AG10803 (cell line): ENCODE measurements around the gene MYO7B.

Experiments used
- DNase-seq: peaks from one replicate; pipeline ENCODE4 v3.0.0; 2010; ENCODE audit warnings: low read depth
- H3K4me3 ChIP-seq: 2 replicates; pipeline ENCODE4 v1.5.1; 2011; ENCODE audit warnings: mild to moderate bottlenecking, low read length, control low read depth
- CTCF ChIP-seq: conservative IDR thresholded peaks from 2 replicates; pipeline ENCODE4 v1.5.1; 2011; ENCODE audit warnings: mild to moderate bottlenecking, low read length, control low read depth, inconsistent platforms

The MYO7B gene

GRCh38 chr2:127578411-127578810 is 42.9 kb downstream of the MYO7B start:
- DNase-seq = no peak
- TF ChIP-seq CTCF = no peak
- no peak overlapping the region for H3K4me3 ChIP-seq

- DNase-seq = no peak
- TF ChIP-seq CTCF = no peak
- no peak overlapping the region for H3K4me3 ChIP-seq
Measured at GRCh38 chr2:127579231-127579630, 43.7 kb downstream of the MYO7B start.

GRCh38 chr2:127580167-127581049 is 44.9 kb downstream of the MYO7B start:
- TF ChIP-seq CTCF = no peak
- DNase-seq = no peak

GRCh38 chr2:127581050-127581345 is 45.5 kb downstream of the MYO7B start:
- no peak for DNase-seq
- no peak overlapping the region for H3K4me3 ChIP-seq
- TF ChIP-seq CTCF = no peak

More at GRCh38 chr2:127580167-127581049, 44.9 kb downstream of the MYO7B start:
- H3K4me3 ChIP-seq = no peak overlapping the region

- H3K4me3 ChIP-seq = no peak overlapping the region
- no peak for DNase-seq
Measured at GRCh38 chr2:127581516-127582490, 46.3 kb downstream of the MYO7B start.

More at GRCh38 chr2:127581516-127582490, 46.3 kb downstream of the MYO7B start:
- TF ChIP-seq CTCF = no peak
